SK-N-SH treated with all-trans-retinoic acid at 6 μM for 48 hours (cell line): ENCODE data around the gene NFASC.

Experiments
- ATAC-seq: fragments of 200-7000 bp; cut with Tn5 transposase; 3 replicates; pipeline ENCODE4 v1.9.1; 2020; ENCODE audit warnings: mild to moderate bottlenecking, moderate library complexity
- ARNTL ChIP-seq: fragments of 450-650 bp; formaldehyde crosslinking; IDR thresholded peaks from 2 replicates; pipeline ENCODE4 v1.5.0; 2020; ENCODE audit warnings: low read depth, mild to moderate bottlenecking, moderate library complexity, borderline replicate concordance
- BACH2 ChIP-seq: fragments of 250-450 bp; sonication (Bioruptor Pico); IDR thresholded peaks from 2 replicates; pipeline ENCODE4 v1.9.0; 2021; ENCODE audit warnings: mild to moderate bottlenecking, borderline replicate concordance
- CSDC2 ChIP-seq: fragments of 250-450 bp; sonication (Bioruptor Pico); IDR thresholded peaks from 2 replicates; pipeline ENCODE4 v1.5.0; 2020; ENCODE audit warnings: mild to moderate bottlenecking, moderate library complexity
- CSRNP3 ChIP-seq: fragments of 250-450 bp; sonication (Bioruptor Pico); IDR thresholded peaks from 2 replicates; pipeline ENCODE4 v1.5.1; 2021; ENCODE audit warnings: mild to moderate bottlenecking, moderate library complexity
- ESRRG ChIP-seq: fragments of 250-450 bp; sonication (Bioruptor Pico); IDR thresholded peaks from 2 replicates; pipeline ENCODE4 v1.6.1; 2021; ENCODE audit warnings: mild to moderate bottlenecking
- GLIS3 ChIP-seq: fragments of 250-450 bp; sonication (Bioruptor Pico); IDR thresholded peaks from 2 replicates; pipeline ENCODE4 v1.5.0; 2020; ENCODE audit warnings: mild to moderate bottlenecking, moderate library complexity
- OSR1 ChIP-seq: fragments of 250-450 bp; sonication (Bioruptor Pico); IDR thresholded peaks from 2 replicates; pipeline ENCODE4 v1.8.0; 2022; ENCODE audit warnings: moderate library complexity, mild to moderate bottlenecking, inconsistent platforms
- PATZ1 ChIP-seq: fragments of 250-450 bp; sonication (Bioruptor Pico); IDR thresholded peaks from 2 replicates; pipeline ENCODE4 v1.8.0; 2020; ENCODE audit warnings: mild to moderate bottlenecking, moderate library complexity, borderline replicate concordance
- RARB ChIP-seq: fragments of 250-450 bp; sonication (Bioruptor Pico); IDR thresholded peaks from 2 replicates; pipeline ENCODE4 v1.8.0; 2021; ENCODE audit warnings: mild to moderate bottlenecking, moderate library complexity
- SNAI2 ChIP-seq: fragments of 250-450 bp; sonication (Bioruptor Pico); IDR thresholded peaks from 2 replicates; pipeline ENCODE4 v1.5.0; 2020; ENCODE audit warnings: mild to moderate bottlenecking, moderate library complexity
- TCF4 ChIP-seq: fragments of 250-450 bp; sonication (Bioruptor Pico); IDR thresholded peaks from 2 replicates; pipeline ENCODE4 v1.8.0; 2021; ENCODE audit warnings: mild to moderate bottlenecking, moderate library complexity, borderline replicate concordance
- TOX ChIP-seq: fragments of 250-450 bp; sonication (Bioruptor Pico); IDR thresholded peaks from 2 replicates; pipeline ENCODE4 v1.8.0; 2021; ENCODE audit warnings: mild to moderate bottlenecking, moderate library complexity, borderline replicate concordance
- ZC3H10 ChIP-seq: fragments of 250-450 bp; sonication (Bioruptor Pico); IDR thresholded peaks from 2 replicates; pipeline ENCODE4 v1.5.1; 2021; ENCODE audit warnings: mild to moderate bottlenecking, moderate library complexity
- ZFP3 ChIP-seq: fragments of 250-450 bp; sonication (Bioruptor Pico); IDR thresholded peaks from 2 replicates; pipeline ENCODE4 v1.5.0; 2020; ENCODE audit warnings: mild to moderate bottlenecking, moderate library complexity
- ZFP30 ChIP-seq: fragments of 450-650 bp; formaldehyde crosslinking; IDR thresholded peaks from 2 replicates; pipeline ENCODE4 v1.5.0; 2022; ENCODE audit warnings: mild to moderate bottlenecking, moderate library complexity
- ZNF565 ChIP-seq: fragments of 450-650 bp; formaldehyde crosslinking; conservative IDR thresholded peaks from 2 replicates; pipeline ENCODE4 v1.5.0; 2020; ENCODE audit warnings: low read depth, mild to moderate bottlenecking, moderate library complexity
- ZNF70 ChIP-seq: fragments of 450-650 bp; formaldehyde crosslinking; IDR thresholded peaks from 2 replicates; pipeline ENCODE4 v1.5.0; 2020; ENCODE audit warnings: mild to moderate bottlenecking, moderate library complexity
- ZNF8 ChIP-seq: fragments of 450-650 bp; formaldehyde crosslinking; IDR thresholded peaks from 2 replicates; pipeline ENCODE4 v1.5.0; 2020; ENCODE audit warnings: mild to moderate bottlenecking, moderate library complexity
- TF ChIP-seq, protein P1 (sequence below): fragments of 250-450 bp; sonication (Bioruptor Pico); IDR thresholded peaks from 2 replicates; pipeline ENCODE4 v1.5.0; 2020; ENCODE audit warnings: mild to moderate bottlenecking, moderate library complexity
- TF ChIP-seq, protein P2 (sequence below): fragments of 250-450 bp; sonication (Bioruptor Pico); IDR thresholded peaks from 2 replicates; pipeline ENCODE4 v1.8.0; 2021; ENCODE audit warnings: low read depth, mild to moderate bottlenecking, moderate library complexity, borderline replicate concordance

The NFASC gene

GRCh38 chr1:204971517-204972336, 101.1 kb downstream of the NFASC start (continued):
- no peak for TF ChIP-seq ZFP30 (CRISPR knock-in tag)

GRCh38 chr1:204972426-204972825, 101.8 kb downstream of the NFASC start:
- peak; percentile 5 for ATAC-seq
- TF ChIP-seq TCF4 (CRISPR knock-in tag), result no peak
- TF ChIP-seq ARNTL (CRISPR knock-in tag), result no peak
- no peak for TF ChIP-seq ZNF70 (CRISPR knock-in tag)
- TF ChIP-seq ZFP30 (CRISPR knock-in tag), result no peak
- no peak for TF ChIP-seq ESRRG (CRISPR knock-in tag)
- TF ChIP-seq ZNF8 (CRISPR knock-in tag), result no peak
- TF ChIP-seq ZFP3, result no peak
- TF ChIP-seq, protein P1, sequence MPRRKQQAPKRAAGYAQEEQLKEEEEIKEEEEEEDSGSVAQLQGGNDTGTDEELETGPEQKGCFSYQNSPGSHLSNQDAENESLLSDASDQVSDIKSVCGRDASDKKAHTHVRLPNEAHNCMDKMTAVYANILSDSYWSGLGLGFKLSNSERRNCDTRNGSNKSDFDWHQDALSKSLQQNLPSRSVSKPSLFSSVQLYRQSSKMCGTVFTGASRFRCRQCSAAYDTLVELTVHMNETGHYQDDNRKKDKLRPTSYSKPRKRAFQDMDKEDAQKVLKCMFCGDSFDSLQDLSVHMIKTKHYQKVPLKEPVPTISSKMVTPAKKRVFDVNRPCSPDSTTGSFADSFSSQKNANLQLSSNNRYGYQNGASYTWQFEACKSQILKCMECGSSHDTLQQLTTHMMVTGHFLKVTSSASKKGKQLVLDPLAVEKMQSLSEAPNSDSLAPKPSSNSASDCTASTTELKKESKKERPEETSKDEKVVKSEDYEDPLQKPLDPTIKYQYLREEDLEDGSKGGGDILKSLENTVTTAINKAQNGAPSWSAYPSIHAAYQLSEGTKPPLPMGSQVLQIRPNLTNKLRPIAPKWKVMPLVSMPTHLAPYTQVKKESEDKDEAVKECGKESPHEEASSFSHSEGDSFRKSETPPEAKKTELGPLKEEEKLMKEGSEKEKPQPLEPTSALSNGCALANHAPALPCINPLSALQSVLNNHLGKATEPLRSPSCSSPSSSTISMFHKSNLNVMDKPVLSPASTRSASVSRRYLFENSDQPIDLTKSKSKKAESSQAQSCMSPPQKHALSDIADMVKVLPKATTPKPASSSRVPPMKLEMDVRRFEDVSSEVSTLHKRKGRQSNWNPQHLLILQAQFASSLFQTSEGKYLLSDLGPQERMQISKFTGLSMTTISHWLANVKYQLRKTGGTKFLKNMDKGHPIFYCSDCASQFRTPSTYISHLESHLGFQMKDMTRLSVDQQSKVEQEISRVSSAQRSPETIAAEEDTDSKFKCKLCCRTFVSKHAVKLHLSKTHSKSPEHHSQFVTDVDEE (CRISPR knock-in tag), result no peak
- TF ChIP-seq, protein P2, sequence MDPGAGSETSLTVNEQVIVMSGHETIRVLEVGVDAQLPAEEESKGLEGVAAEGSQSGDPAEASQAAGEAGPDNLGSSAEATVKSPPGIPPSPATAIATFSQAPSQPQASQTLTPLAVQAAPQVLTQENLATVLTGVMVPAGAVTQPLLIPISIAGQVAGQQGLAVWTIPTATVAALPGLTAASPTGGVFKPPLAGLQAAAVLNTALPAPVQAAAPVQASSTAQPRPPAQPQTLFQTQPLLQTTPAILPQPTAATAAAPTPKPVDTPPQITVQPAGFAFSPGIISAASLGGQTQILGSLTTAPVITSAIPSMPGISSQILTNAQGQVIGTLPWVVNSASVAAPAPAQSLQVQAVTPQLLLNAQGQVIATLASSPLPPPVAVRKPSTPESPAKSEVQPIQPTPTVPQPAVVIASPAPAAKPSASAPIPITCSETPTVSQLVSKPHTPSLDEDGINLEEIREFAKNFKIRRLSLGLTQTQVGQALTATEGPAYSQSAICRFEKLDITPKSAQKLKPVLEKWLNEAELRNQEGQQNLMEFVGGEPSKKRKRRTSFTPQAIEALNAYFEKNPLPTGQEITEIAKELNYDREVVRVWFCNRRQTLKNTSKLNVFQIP (CRISPR knock-in tag), result no peak
- TF ChIP-seq CSRNP3 (CRISPR knock-in tag), result no peak
- TF ChIP-seq PATZ1 (CRISPR knock-in tag), result no peak
- no peak for TF ChIP-seq TOX (CRISPR knock-in tag)
- no peak for TF ChIP-seq OSR1 (CRISPR knock-in tag)
- no peak for TF ChIP-seq RARB
- no peak for TF ChIP-seq ZNF565 (CRISPR knock-in tag)
- no peak for TF ChIP-seq CSDC2 (CRISPR knock-in tag)
- no peak for TF ChIP-seq BACH2 (CRISPR knock-in tag)
- TF ChIP-seq SNAI2 (CRISPR knock-in tag), result no peak
- TF ChIP-seq GLIS3, result no peak

DNA sequence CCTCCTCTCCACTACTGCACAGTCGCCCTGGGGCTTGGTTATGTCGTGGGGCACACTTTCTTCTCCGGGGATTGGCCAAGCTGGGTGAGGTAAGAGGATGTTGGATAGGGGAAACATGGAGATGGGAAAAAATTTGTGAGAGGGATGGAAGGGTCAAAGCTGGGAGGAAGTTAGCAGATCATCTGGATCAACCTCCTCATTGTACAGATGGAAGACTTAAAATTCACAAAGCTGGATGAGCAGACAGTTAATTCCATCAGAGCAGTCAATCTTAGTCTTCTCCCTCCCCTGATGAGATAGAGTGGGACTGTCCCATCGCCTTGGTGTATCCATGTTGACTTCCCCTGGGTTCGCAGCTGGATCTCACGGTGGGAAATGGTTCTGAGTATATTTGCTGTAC, 102.8 kb downstream of the NFASC start:
- TF ChIP-seq ZC3H10 (CRISPR knock-in tag) (no peak), CSDC2 (CRISPR knock-in tag) (no peak), BACH2 (CRISPR knock-in tag) (no peak), OSR1 (CRISPR knock-in tag) (no peak), TCF4 (CRISPR knock-in tag) (no peak), ZNF565 (CRISPR knock-in tag) (no peak), ZNF8 (CRISPR knock-in tag) (no peak), ZFP3 (no peak), PATZ1 (CRISPR knock-in tag) (no peak)
- no peak for ATAC-seq
